NCI-H345 treated with DMSO at 0.1 percent for 48 hours (cell line): ENCODE results near the gene GALNT16.

Source experiments
- DNase-seq: peaks from one replicate; lab custom pipeline; 2025; ENCODE audit not compliant: unreplicated experiment; lab: John Stamatoyannopoulos, UW

GALNT16 gene

GRCh38 chr14:69398818-69399210 lies 138.9 kb downstream of the GALNT16 start:
- no peak for DNase-seq

- no peak for DNase-seq
Measured at GRCh38 chr14:69399750-69400149, 139.8 kb downstream of the GALNT16 start.

GRCh38 chr14:69400154-69400553 lies 140.2 kb downstream of the GALNT16 start:
- no peak for DNase-seq

- no peak for DNase-seq
Measured at GRCh38 chr14:69401841-69402240, 141.9 kb downstream of the GALNT16 start.

GRCh38 chr14:69404478-69404877 lies 144.5 kb downstream of the GALNT16 start:
- no peak for DNase-seq

- no peak for DNase-seq
Measured at GRCh38 chr14:69404883-69405282, 144.9 kb downstream of the GALNT16 start.

GRCh38 chr14:69405762-69406161 lies 145.8 kb downstream of the GALNT16 start:
- DNase-seq, result no peak
